ENCODE measurements around the gene HIF1A. TPM values are rescaled to one million over a fixed set of nuclear protein-coding genes. Genes with fewer than 3 reads are reported as not detected.

The HIF1A gene
- total RNA-seq: 100 to 1,000 TPM in 1 of 9 donors, 10 to 100 TPM in 8; 52.4 to 157 (median 72.8) TPM
- 10 to 100 TPM; 12.8 to 76.3 TPM for polyA plus RNA-seq
- long read RNA-seq, donor 1, transcript HIF1A-202 (15 exons, 3,919 nt): major isoform, 15 of 29 reads
- long read RNA-seq, donor 1, partial matches to known transcripts: 9 of 29 reads
- long read RNA-seq, donor 1, other reads (novel, unspliced or antisense): 1 of 29 reads
- long read RNA-seq, donor 2, transcript HIF1A-203 (15 exons, 3,922 nt): minor isoform, 20 of 179 reads
- long read RNA-seq, donor 2, transcript HIF1A-202 (15 exons, 3,919 nt): major isoform, 60 of 179 reads
- long read RNA-seq, donor 2, partial matches to known transcripts: 95 of 179 reads
- long read RNA-seq, donor 2, other reads (novel, unspliced or antisense): 3 of 179 reads
- long read RNA-seq, donor 3, transcript HIF1A-203 (15 exons, 3,922 nt): minor isoform, 5 of 53 reads
- long read RNA-seq, donor 3, transcript HIF1A-202 (15 exons, 3,919 nt): major isoform, 33 of 53 reads
- long read RNA-seq, donor 3, partial matches to known transcripts: 8 of 53 reads
- long read RNA-seq, donor 3, other reads (novel, unspliced or antisense): 5 of 53 reads

DNA sequence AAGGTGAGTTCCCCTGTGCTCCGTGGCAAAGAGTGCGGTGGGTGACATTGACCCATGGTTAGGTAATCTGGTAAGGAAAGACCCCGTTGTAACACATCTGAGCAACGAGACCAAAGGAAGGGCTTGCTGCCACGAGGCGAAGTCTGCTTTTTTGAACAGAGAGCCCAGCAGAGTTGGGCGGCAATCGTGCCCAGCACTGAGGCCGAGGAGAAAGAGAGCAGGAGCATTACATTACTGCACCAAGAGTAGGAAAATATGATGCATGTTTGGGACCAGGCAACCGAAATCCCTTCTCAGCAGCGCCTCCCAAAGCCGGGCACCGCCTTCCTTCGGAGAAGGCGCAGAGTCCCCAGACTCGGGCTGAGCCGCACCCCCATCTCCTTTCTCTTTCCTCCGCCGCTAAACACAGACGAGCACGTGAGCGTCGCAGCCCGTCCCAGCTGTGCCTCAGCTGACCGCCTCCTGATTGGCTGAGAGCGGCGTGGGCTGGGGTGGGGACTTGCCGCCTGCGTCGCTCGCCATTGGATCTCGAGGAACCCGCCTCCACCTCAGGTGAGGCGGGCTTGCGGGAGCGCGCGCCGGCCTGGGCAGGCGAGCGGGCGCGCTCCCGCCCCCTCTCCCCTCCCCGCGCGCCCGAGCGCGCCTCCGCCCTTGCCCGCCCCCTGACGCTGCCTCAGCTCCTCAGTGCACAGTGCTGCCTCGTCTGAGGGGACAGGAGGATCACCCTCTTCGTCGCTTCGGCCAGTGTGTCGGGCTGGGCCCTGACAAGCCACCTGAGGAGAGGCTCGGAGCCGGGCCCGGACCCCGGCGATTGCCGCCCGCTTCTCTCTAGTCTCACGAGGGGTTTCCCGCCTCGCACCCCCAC is at the start of gene HIF1A:
HIF1A (plus strand) TSS at position 684 of the 865 bp plus-strand sequence. CDS start 292 bp downstream, outside the sequence.
- H3K36me3 ChIP-seq: no peaks in the 10 kb centered on the region
- peak within 1 kb of the TSS; percentile 93 to 99 (median 97) for H3K27ac ChIP-seq
- peaks cover 0 to 4% (median 0%) of the 10 kb centered on the region in 12 donors for H3K9me3 ChIP-seq
- ATAC-seq (peak; percentile 97 to 99 (median 98)), DNase-seq (peak; percentile 97 to 99 (median 98))
- WGBS, 4 donors: 1 to 3% (median 2%) methylated on average over 23 to 68 of the region's 68 CpGs
- peak within 1 kb of the TSS; percentile 65 to 95 (median 89) for H3K4me3 ChIP-seq
- intact Hi-C loops (cut with DNase I): loop anchor here in 8 of 10 donors (2.0 to 10.0 kb wide), 9 partner anchors 37 to 228 kb away; partner anchors contain the start of gene SNAPC1 (in 1 of the 8)
- peaks cover 0 to 39% (median 23%) of the 10 kb centered on the region in 12 donors for H3K4me1 ChIP-seq
- no peaks in the 10 kb centered on the region for H3K27me3 ChIP-seq
- TF ChIP-seq CTCF (IDR thresholded peaks at IDR 0.05) (peak in 2 of 12 donors; percentile 23 to 24), POLR2A (IDR thresholded peaks at IDR 0.05) (peak; percentile 92 to 95)

GRCh38 chr14:61646366-61647116 is 48.8 kb upstream of the HIF1A start:
- 93 to 95% (median 95%) methylated on average over 5 of the region's 5 CpGs for WGBS, 4 donors

DNA sequence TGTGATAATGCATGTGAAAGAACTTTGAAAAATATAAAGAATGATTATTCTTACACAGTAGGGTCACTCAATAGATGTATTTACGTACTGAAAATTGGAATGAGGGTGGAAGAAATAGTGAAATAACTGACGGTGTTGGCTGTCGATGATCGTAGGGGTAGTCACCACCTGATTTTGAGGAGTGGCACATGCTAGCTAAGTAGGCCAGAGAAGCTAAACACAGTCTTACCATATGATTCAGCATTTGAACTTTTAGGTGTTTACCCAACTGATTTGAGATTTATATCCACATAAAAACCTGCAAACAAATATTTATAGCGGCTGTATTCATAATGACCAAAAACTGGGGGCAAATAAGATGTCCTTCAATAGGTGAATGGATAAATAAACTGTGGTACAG is 47.6 kb upstream of the HIF1A start:
- intact Hi-C loops (cut with DNase I): no loop called here

More at GRCh38 chr14:61646366-61647116, 48.8 kb upstream of the HIF1A start:
- no peaks in the 10 kb centered on the region for H3K27me3 ChIP-seq
- intact Hi-C loops (cut with DNase I): no loop called here
- H3K4me1 ChIP-seq: peaks cover 0 to 4% (median 0%) of the 10 kb centered on the region in 12 donors
- DNase-seq: no peak
- ATAC-seq: no peak
- TF ChIP-seq POLR2A (IDR thresholded peaks at IDR 0.05) (no peak), CTCF (IDR thresholded peaks at IDR 0.05) (no peak)
- no peak overlapping the region for H3K27ac ChIP-seq
- no peaks in the 10 kb centered on the region for H3K9me3 ChIP-seq
- H3K36me3 ChIP-seq: no peaks in the 10 kb centered on the region
- H3K4me3 ChIP-seq: no peak overlapping the region

More for the DNA sequence above, 47.6 kb upstream of the HIF1A start:
- TF ChIP-seq POLR2A (IDR thresholded peaks at IDR 0.05) (no peak), CTCF (IDR thresholded peaks at IDR 0.05) (no peak)
- H3K9me3 ChIP-seq: no peaks in the 10 kb centered on the region
- ATAC-seq (no peak), DNase-seq (no peak)
- no peaks in the 10 kb centered on the region for H3K36me3 ChIP-seq
- H3K27me3 ChIP-seq: no peaks in the 10 kb centered on the region
- H3K27ac ChIP-seq: no peak overlapping the region
- peaks cover 0 to 5% (median 0%) of the 10 kb centered on the region in 12 donors for H3K4me1 ChIP-seq
- H3K4me3 ChIP-seq: no peak overlapping the region
- WGBS, 4 donors: 96 to 98% (median 97%) methylated on average over 5 of the region's 5 CpGs

Measured in heart left ventricle (tissue), 16 donors.